GM12874 (cell line): ENCODE results near the gene GLRX3.

Source experiments
- CTCF ChIP-seq: IDR thresholded peaks from 2 replicates; pipeline ENCODE4 v1.5.1; 2011; ENCODE audit warnings: low read depth, mild to moderate bottlenecking, control low read depth, low read length, moderate library complexity; ENCODE audit not compliant: insufficient read depth

The GLRX3 gene

GRCh38 chr10:130136226-130137089 lies at the start of gene GLRX3:
TSS of gene GLRX3 (plus strand) at chr10:130136391. CDS start at chr10:130136421, 30 bp downstream.
- TF ChIP-seq CTCF = no peak

DNA sequence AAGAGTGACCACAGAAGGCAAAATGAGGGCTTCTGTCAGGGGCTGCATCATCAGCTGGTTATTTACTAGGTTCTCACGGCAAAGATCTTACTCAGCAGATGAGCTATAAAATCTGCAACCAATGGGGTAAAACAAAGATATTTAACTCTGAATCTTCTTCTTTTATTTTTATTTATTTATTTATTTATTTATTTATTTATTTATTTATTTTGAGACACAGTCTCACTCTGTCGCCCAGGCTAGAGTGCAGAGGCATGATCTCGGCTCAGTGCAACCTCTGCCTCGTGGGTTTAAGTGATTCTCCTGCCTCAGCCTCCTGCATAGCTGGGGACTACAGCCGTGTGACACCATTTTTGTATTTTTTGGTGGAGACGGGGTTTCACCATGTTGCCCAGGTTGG lies 36.8 kb upstream of the GLRX3 start:
- no peak for TF ChIP-seq CTCF

DNA sequence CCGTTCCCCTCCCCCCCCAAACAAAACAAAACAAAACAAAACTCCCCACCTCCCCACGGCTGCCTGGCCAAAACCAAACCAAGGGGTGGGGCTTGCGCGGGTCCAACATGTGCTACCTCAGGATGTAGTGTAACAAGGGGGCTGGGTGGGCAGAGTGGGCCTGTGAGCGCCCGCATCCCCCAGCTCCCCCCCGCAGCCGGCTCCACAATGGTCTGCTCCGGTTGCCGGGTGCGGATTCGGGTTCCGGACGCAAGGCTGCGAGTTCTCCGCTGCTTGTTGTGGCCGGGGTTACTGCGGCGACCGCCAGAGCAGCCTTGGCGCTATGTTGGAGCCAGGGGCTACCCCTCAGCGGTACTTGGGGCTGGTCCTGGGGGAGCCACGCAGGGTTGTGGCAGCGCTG lies 30.5 kb upstream of the GLRX3 start:
- TF ChIP-seq CTCF = no peak

GRCh38 chr10:130108934-130109604 lies 27.1 kb upstream of the GLRX3 start:
- no peak for TF ChIP-seq CTCF

DNA sequence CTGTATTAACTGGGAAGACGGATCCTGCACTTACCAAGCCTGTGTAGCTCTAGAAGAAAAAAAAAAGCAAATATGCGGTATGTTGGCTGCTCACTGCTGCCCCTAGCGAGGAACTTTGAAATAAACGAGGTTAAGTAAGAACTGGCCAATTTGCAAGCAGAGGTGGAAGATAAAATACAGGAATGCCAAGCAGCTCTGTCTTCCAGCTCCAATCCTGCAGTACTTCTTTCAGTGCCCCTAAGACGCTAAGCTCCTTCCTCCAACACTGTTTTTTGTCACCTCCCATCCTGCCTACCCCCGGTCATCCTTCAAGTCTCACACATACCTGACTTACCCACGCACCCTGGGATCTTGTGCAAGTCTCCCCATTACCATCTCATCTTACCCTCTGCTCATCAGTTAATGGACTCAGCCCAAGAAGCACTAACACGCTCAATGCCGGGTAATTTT lies 26.4 kb upstream of the GLRX3 start:
- peak; percentile 73 for TF ChIP-seq CTCF

DNA sequence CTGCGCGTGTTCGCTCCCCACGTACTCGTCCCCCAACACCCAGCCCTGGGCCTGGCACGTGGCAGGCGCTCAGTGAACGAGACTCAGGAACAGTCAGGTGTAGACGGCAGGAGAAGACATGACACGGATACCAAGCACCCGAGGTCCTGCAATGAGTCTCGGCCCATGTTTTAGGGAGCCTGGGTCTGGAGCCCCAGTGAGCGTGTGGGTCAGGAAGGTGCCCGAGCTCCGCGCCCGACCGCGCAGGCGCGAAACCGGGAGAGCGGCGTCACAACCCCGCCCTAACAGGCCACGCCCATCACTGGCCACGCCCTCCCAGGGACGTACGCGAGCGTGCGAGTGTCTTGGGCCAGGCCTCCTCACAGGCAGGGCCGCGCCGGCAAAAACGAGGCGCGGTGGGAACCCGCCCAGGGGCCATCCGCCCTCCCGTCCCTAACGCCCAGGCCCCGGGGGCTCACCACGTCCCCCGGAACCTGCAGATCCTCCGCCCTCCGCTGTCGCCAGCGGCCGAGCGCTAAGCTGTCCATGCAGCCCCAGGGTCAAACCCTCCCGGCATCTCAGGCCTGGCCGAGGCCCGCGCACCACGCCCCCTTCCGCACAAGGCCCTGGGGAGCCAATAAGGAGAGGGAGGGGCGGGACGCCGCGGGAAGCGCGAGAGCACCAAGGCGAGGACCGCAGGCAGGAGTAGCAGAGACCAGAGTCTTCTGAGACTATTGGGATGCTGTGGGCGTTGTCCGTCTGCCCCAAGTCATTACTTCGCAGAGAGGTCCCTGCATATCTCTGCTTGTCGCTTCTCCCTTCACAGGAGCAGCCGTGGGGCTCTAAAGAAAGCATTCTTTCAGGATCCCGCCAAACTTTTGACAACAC lies 25.7 kb upstream of the GLRX3 start, which contains the start of gene C10orf143:
C10orf143 (minus strand) TSS at position 585 of the 867 bp plus-strand sequence; CDS start at position 527, 58 bp downstream.
- no peak for TF ChIP-seq CTCF
